GM12878 (cell line): ENCODE measurements around the gene PCDH15. TPM values are rescaled to one million over a fixed set of nuclear protein-coding genes. Genes with fewer than 3 reads are reported as not detected.

Experiments used
- ATAC-seq: fragments of 200-7000 bp; cut with Tn5 transposase; 3 replicates; pipeline ENCODE4 v1.9.1; 2020; ENCODE audit warnings: mild to moderate bottlenecking, moderate library complexity
- BruUV-seq: library from RNA; stranded (reverse); fragments of 400-500 nt; replicated peaks from 2 replicates; lab custom pipeline; 2021; lab: Mats Ljungman, UMichigan
- CTCF ChIA-PET: fragments of 300-600 bp; sonication (Branson Sonifier 250); formaldehyde crosslinking; extraction: SDS; loops from one replicate; lab custom pipeline; 2021; ENCODE audit warnings: inconsistent platforms; lab: Yijun Ruan, JAX
- POLR2A ChIA-PET: fragments of 350-600 bp; formaldehyde crosslinking; extraction: SDS; loops from one replicate; lab custom pipeline; 2021; ENCODE audit warnings: inconsistent platforms; lab: Charles Lee
- RAD21 ChIA-PET: fragments of 300-600 bp; sonication (Branson Sonifier 250); formaldehyde crosslinking; loops from one replicate; lab custom pipeline; 2023; ENCODE audit warnings: antibody characterized with exemption; ENCODE audit not compliant: unreplicated experiment; lab: Charles Lee
- SMC1A ChIA-PET: fragments of 300-600 bp; sonication (Branson Sonifier 250); formaldehyde crosslinking; loops from one replicate; lab custom pipeline; 2023; ENCODE audit not compliant: unreplicated experiment, uncharacterized antibody; lab: Charles Lee
- DNase-seq: peaks from one replicate; pipeline ENCODE4 v3.0.0-alpha.2; 2011; ENCODE audit warnings: low read depth, low spot score
- FAIRE-seq: peaks from 3 replicates; lab custom pipeline; 2011; peaks lifted over from hg19 to GRCh38; lab: Jason Lieb, UNC
- H2AFZ ChIP-seq: 2 replicates; pipeline ENCODE4 v1.6.0; 2011; ENCODE audit warnings: low read depth, low read length, control low read depth; ENCODE audit not compliant: control insufficient read depth
- H3K27ac ChIP-seq: 2 replicates; pipeline ENCODE4 v1.5.1; 2011; ENCODE audit warnings: control low read depth; ENCODE audit not compliant: control insufficient read depth, insufficient read depth
- H3K27me3 ChIP-seq, 2 experiments: replicated peaks in 1 of 2; 2 replicates each; pipeline versions ENCODE4 v1.6.0 to v1.6.1; 2011; ENCODE audit warnings: low read length in 1 of 2; ENCODE audit not compliant: control insufficient read depth in 2 of 2, insufficient read depth in 2 of 2
- H3K36me3 ChIP-seq, 2 experiments: 2 replicates each; pipeline ENCODE4 v1.5.1; 2011; ENCODE audit warnings: low read length in 1 of 2; ENCODE audit not compliant: control insufficient read depth in 2 of 2, insufficient read depth in 2 of 2
- H3K4me1 ChIP-seq: 2 replicates; pipeline ENCODE4 v1.6.1; 2011; ENCODE audit warnings: mild to moderate bottlenecking, low read length, moderate library complexity, mixed read lengths; ENCODE audit not compliant: control insufficient read depth, insufficient read depth
- H3K4me2 ChIP-seq: 2 replicates; pipeline ENCODE4 v1.6.0; 2011; ENCODE audit warnings: control low read depth; ENCODE audit not compliant: control insufficient read depth, insufficient read depth
- H3K4me3 ChIP-seq: fragments of 200-600 bp; sonication (generic); 2 replicates; pipeline ENCODE4 v1.5.1; 2016
- H3K79me2 ChIP-seq: 2 replicates; pipeline ENCODE4 v1.6.0; 2011; ENCODE audit warnings: low read length; ENCODE audit not compliant: control insufficient read depth, insufficient read depth
- H3K9ac ChIP-seq: 2 replicates; pipeline ENCODE4 v1.8.0; 2011; ENCODE audit warnings: low read length, control low read depth, mixed read lengths; ENCODE audit not compliant: control insufficient read depth, insufficient read depth
- H3K9me3 ChIP-seq: replicated peaks from 3 replicates; pipeline ENCODE4 v1.5.1; 2011; ENCODE audit warnings: mild to moderate bottlenecking, low read length; ENCODE audit not compliant: control insufficient read depth, insufficient read depth
- H4K20me1 ChIP-seq: 2 replicates; pipeline ENCODE4 v1.6.0; 2011; ENCODE audit not compliant: control insufficient read depth, insufficient read depth
- BCLAF1 ChIP-seq: fragments of 450-650 bp; IDR thresholded peaks from 2 replicates; pipeline ENCODE4 v1.6.1; 2017; ENCODE audit warnings: antibody characterized with exemption, mild to moderate bottlenecking, moderate library complexity
- CBFB ChIP-seq: IDR thresholded peaks from 2 replicates; pipeline ENCODE4 v1.6.1; 2016; ENCODE audit warnings: antibody characterized with exemption, low read depth
- CBX5 ChIP-seq: sonication (generic); IDR thresholded peaks from 2 replicates; pipeline ENCODE4 v1.6.1; 2016; ENCODE audit warnings: low read depth, moderate library complexity, mild to moderate bottlenecking, inconsistent platforms
- CEBPB ChIP-seq, 2 experiments: fragments of 150-350 bp in 1 of 2; IDR thresholded peaks; 2 replicates each; pipeline ENCODE4 v1.6.1; 2012 to 2014; ENCODE audit warnings: low read depth in 2 of 2, low read length in 2 of 2, borderline replicate concordance in 1 of 2, inconsistent platforms in 1 of 2
- CHD2 ChIP-seq: IDR thresholded peaks from 2 replicates; pipeline ENCODE4 v1.6.1; 2011; ENCODE audit warnings: low read depth, low read length, improper control_type of control experiment, borderline replicate concordance
- FOXM1 ChIP-seq: IDR thresholded peaks from 2 replicates; pipeline ENCODE4 v1.6.1; 2012; ENCODE audit warnings: low read depth, mild to moderate bottlenecking, inconsistent platforms, low read length, moderate library complexity
- HDAC2 ChIP-seq: fragments of 200-600 bp; sonication (generic); IDR thresholded peaks from 2 replicates; pipeline ENCODE4 v1.6.1; 2017
- HDAC6 ChIP-seq: fragments of 200-600 bp; sonication (generic); IDR thresholded peaks from one replicate; pipeline ENCODE4 v1.8.0; 2017; ENCODE audit warnings: antibody characterized with exemption; ENCODE audit not compliant: unreplicated experiment
- NBN ChIP-seq: fragments of 450-650 bp; IDR thresholded peaks from 2 replicates; pipeline ENCODE4 v1.6.1; 2016
- NR2C1 ChIP-seq: fragments of 450-650 bp; IDR thresholded peaks from 2 replicates; pipeline ENCODE4 v1.6.1; 2017; ENCODE audit warnings: antibody characterized with exemption, mild to moderate bottlenecking, moderate library complexity
- NR2F1 ChIP-seq: fragments of 450-650 bp; conservative IDR thresholded peaks from 2 replicates; pipeline ENCODE4 v1.6.1; 2017; ENCODE audit warnings: mild to moderate bottlenecking
- RAD21 ChIP-seq: IDR thresholded peaks from 2 replicates; pipeline ENCODE4 v1.6.1; 2011; ENCODE audit warnings: mild to moderate bottlenecking, low read depth, low read length, moderate library complexity; ENCODE audit not compliant: insufficient read depth
- RAD51 ChIP-seq: fragments of 450-650 bp; IDR thresholded peaks from 2 replicates; pipeline ENCODE4 v1.6.1; 2016; ENCODE audit warnings: moderate library complexity, mild to moderate bottlenecking, inconsistent platforms
- RBBP5 ChIP-seq: fragments of 200-600 bp; sonication (generic); conservative IDR thresholded peaks from 2 replicates; pipeline ENCODE4 v1.6.1; 2016
- SMAD1 ChIP-seq: fragments of 450-650 bp; IDR thresholded peaks from 2 replicates; pipeline ENCODE4 v1.6.1; 2018; ENCODE audit warnings: mild to moderate bottlenecking, low read depth; ENCODE audit not compliant: partially characterized antibody
- TARDBP ChIP-seq: IDR thresholded peaks from 2 replicates; pipeline ENCODE4 v1.6.1; 2016; ENCODE audit warnings: borderline replicate concordance
- TCF3 ChIP-seq: IDR thresholded peaks from 2 replicates; pipeline ENCODE4 v1.6.1; 2012; ENCODE audit warnings: low read depth, mild to moderate bottlenecking, low read length, borderline replicate concordance; ENCODE audit not compliant: insufficient read depth
- TCF7 ChIP-seq: IDR thresholded peaks from 2 replicates; pipeline ENCODE4 v1.6.1; 2014; ENCODE audit warnings: antibody characterized with exemption, borderline replicate concordance
- USF1 ChIP-seq: IDR thresholded peaks from 2 replicates; pipeline ENCODE4 v1.6.1; 2011; ENCODE audit warnings: borderline replicate concordance, low read depth, mild to moderate bottlenecking, moderate library complexity, mixed read lengths, low read length; ENCODE audit not compliant: insufficient read depth; ENCODE audit errors: extremely low read length
- YY1 ChIP-seq: IDR thresholded peaks from 2 replicates; pipeline ENCODE4 v1.6.1; 2011; ENCODE audit warnings: low read depth, mild to moderate bottlenecking, low read length
- ZNF24 ChIP-seq: fragments of 450-650 bp; IDR thresholded peaks from 2 replicates; pipeline ENCODE4 v1.6.1; 2017; ENCODE audit warnings: antibody characterized with exemption, mild to moderate bottlenecking
- WGBS: methylation state at CpG from one replicate; pipeline ENCODE4 v1.1.6; 2016; ENCODE audit warnings: low lambda C conversion rate; ENCODE audit not compliant: insufficient replicate concordance, insufficient coverage; ENCODE audit errors: missing lambda C conversion rate; 5-methylcytosine and 5-hydroxymethylcytosine counted together
- in situ Hi-C: fragments of 300-500 bp; cut with MboI; formaldehyde crosslinking; loops from 9 replicates; pipeline ENCODE4 v1.14.3; 2018; ENCODE audit warnings: mixed read lengths
- intact Hi-C: fragments of 100-400 bp; cut with micrococcal nuclease; formaldehyde crosslinking; loops from one replicate; pipeline ENCODE4 v1.14.2; 2022; ENCODE audit not compliant: unreplicated experiment
- polyA plus RNA-seq, 11 experiments: library from polyadenylated mRNA; depleted of rRNA in 4 of 11; unstranded in 6 of 11; stranded (reverse) in 5 of 11; fragments of >200 nt; fragmentation: Nextera tagmentation in 4 of 11; fragmentation: Illumina TruSeq in 1 of 11; extraction: Ambion mirVana in 4 of 11; extraction: Trizol in 1 of 11; gene quantifications; 1 replicate in 1 of 11; 2 replicates in 10 of 11; pipeline versions ENCODE4 v1.2.1 to v1.2.3, GENCODE V29; 2011 to 2016; ENCODE audit warnings: inconsistent platforms in 2 of 11, missing spikeins in 2 of 11, low read depth in 1 of 11
- total RNA-seq, 4 experiments: library from RNA; depleted of rRNA in 3 of 4; stranded (reverse); fragments of >200 nt in 3 of 4; fragmentation: Illumina TruSeq in 1 of 4; extraction: Trizol in 1 of 4; gene quantifications; 2 replicates each; pipeline versions ENCODE4 v1.2.1 to v1.2.3, GENCODE V29; 2013 to 2021

PCDH15 gene
- total and polyA plus RNA-seq, 10 of the 15 experiments (the other 5 are each of a cell fraction or from before 2014, with no cell fraction given) = 0.03 to 0.52 (median 0.07) TPM; not detected in 6

GRCh38 chr10:54702583-54703485 lies 98.2 kb downstream of the PCDH15 start (continued):
- TF ChIP-seq CEBPB (IDR thresholded peaks at IDR 0.05; ENCODE audit: borderline replicate concordance in 1 of 2, low read depth in 2 of 2, low read length in 2 of 2) (no peak), ZNF24 (no peak), YY1 (no peak), NBN (no peak), CHD2 (no peak), RAD21 (no peak), FOXM1 (no peak), USF1 (no peak)

- no peak for FAIRE-seq
- no peak for TF ChIP-seq NR2C1
- no peak for TF ChIP-seq RAD51
- TF ChIP-seq NR2F1 = no peak
- no peak for TF ChIP-seq HDAC2
- no peak for TF ChIP-seq RBBP5
- TF ChIP-seq CEBPB (IDR thresholded peaks at IDR 0.05; ENCODE audit: borderline replicate concordance in 1 of 2, low read depth in 2 of 2, low read length in 2 of 2) = no peak
- TF ChIP-seq CBX5 = no peak
- no peak for TF ChIP-seq HDAC6
- TF ChIP-seq TCF3 = no peak
- TF ChIP-seq TARDBP = no peak
- no peak for TF ChIP-seq BCLAF1
- no peak for TF ChIP-seq SMAD1
- no peak for TF ChIP-seq TCF7
- no peak for TF ChIP-seq CBFB
These were observed 109.7 kb downstream of the PCDH15 start for GRCh38 chr10:54691331-54691730.

More at GRCh38 chr10:54691331-54691730, 109.7 kb downstream of the PCDH15 start:
- intact Hi-C loops (no loop called here), in situ Hi-C loops (no loop called here)
- WGBS = 0% methylated on average over 1 of the region's 1 CpG
- Histone ChIP-seq H3K4me2 (no peak overlapping the region), H4K20me1 (no peaks in the 10 kb centered on the region), H3K27me3 (no peaks in the 10 kb centered on the region), H2AFZ (no peak overlapping the region), H3K9me3 (no peaks in the 10 kb centered on the region), H3K4me3 (no peak overlapping the region), H3K79me2 (no peaks in the 10 kb centered on the region), H3K9ac (no peak overlapping the region), H3K27ac (no peak overlapping the region), H3K36me3 (no peaks in the 10 kb centered on the region), H3K4me1 (no peaks in the 10 kb centered on the region)
- ChIA-PET POLR2A (no interaction called here), RAD21 (no interaction called here), SMC1A (interaction anchor here (1.3 kb wide), 1 partner anchor 81 kb away, joined by 3 read pairs; no protein-coding TSS in a partner anchor), CTCF (no interaction called here)
- ATAC-seq (no peak), DNase-seq (no peak)
- no TSS peak for BruUV-seq
